22Rv1 (cell line): ENCODE results near the gene U2AF2.

Source experiments
- H3K27ac ChIP-seq: fragments of 450-650 bp; 2 replicates; pipeline ENCODE4 v1.5.1; 2017
- CTCF ChIP-seq: fragments of 450-650 bp; IDR thresholded peaks from 2 replicates; pipeline ENCODE4 v1.5.1; 2017; ENCODE audit warnings: mild to moderate bottlenecking
- ZFX ChIP-seq: fragments of 450-650 bp; IDR thresholded peaks from 2 replicates; pipeline ENCODE4 v1.6.1; 2017; ENCODE audit warnings: antibody characterized with exemption, borderline replicate concordance

U2AF2 gene

GRCh38 chr19:55622242-55622969, 32.4 kb upstream of the U2AF2 start:
- no peak overlapping the region for H3K27ac ChIP-seq
- TF ChIP-seq ZFX (no peak), CTCF (no peak)

GRCh38 chr19:55623130-55623529, 31.7 kb upstream of the U2AF2 start:
- H3K27ac ChIP-seq: no peak overlapping the region
- TF ChIP-seq CTCF (no peak), ZFX (no peak)

DNA sequence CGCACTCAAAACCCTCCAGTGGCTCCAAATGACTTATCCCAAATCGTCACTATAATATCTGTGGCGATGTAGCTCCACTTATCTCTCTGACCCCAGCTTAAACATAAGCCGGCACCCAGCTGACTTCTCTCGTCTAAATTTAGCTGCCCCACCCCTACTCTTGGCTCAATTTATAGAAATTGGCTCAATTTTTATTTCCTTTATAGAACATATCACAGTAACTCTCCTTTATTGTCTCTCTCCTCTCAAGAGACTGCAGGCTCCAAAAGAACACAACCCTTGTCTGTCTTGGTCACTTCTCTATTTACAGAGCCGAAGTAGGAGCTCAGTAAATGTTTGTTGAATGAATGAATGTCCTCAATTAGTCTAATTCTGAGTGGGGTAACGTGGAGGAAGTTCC, 31.3 kb upstream of the U2AF2 start:
- H3K27ac ChIP-seq: peak overlapping the region; percentile 86; the same call in 1 of the 2 replicates
- TF ChIP-seq ZFX (no peak), CTCF (no peak)

GRCh38 chr19:55624109-55625003, 30.5 kb upstream of the U2AF2 start, which contains the start of gene ZNF784:
Gene ZNF784, minus strand, starts transcription at chr19:55624566. Its CDS starts 5 bp downstream, at chr19:55624561.
- no peak for TF ChIP-seq ZFX
- no peak for TF ChIP-seq CTCF
- H3K27ac ChIP-seq: peak within 1 kb of the TSS; percentile 86

DNA sequence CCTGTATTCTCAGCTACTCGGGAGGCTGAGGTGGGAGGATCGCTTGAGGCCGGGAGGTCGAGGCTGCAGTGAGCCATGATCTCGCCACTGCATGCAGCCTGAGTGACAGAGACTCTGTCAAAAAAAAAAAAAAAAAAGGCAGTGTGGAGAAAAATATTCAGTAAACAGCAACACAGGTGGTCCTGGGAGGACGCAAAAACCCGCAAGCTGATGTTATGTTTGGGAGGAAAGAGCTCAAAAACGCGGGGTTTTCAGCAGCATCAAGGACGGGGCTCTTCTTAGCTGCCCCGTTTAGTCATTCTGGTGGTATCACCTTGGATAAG, 29.9 kb upstream of the U2AF2 start:
- peak overlapping the region; percentile 86 for H3K27ac ChIP-seq
- no peak for TF ChIP-seq ZFX
- TF ChIP-seq CTCF: no peak

GRCh38 chr19:55626350-55626749, 28.5 kb upstream of the U2AF2 start:
- no peak for TF ChIP-seq ZFX
- no peak for TF ChIP-seq CTCF
- no peak overlapping the region for H3K27ac ChIP-seq

- TF ChIP-seq CTCF (peak; percentile 84), ZFX (no peak)
- H3K27ac ChIP-seq: no peak overlapping the region; the same call in 1 of the 2 replicates
Measured at GRCh38 chr19:55632463-55632834, 22.4 kb upstream of the U2AF2 start.
